Measurements from ENCODE around the gene RB1.
"Not testable (repeated sequence)": the region's sequence is repeated elsewhere in the genome, so short reads cannot be mapped to it uniquely, and the experiment has no call there.

Gene RB1

GRCh38 chr13:48410199-48410598, 106.6 kb downstream of the RB1 start:
- DNase-seq (ENCODE audit: low spot score) = no peak

- no peak for DNase-seq (ENCODE audit: low spot score)
Observed at GRCh38 chr13:48411147-48411794, 107.7 kb downstream of the RB1 start.

- no peak for DNase-seq (ENCODE audit: low spot score)
Observed at GRCh38 chr13:48411841-48412531, 108.4 kb downstream of the RB1 start.

GRCh38 chr13:48412881-48413351, 109.4 kb downstream of the RB1 start, which contains the start of gene LPAR6:
TSS of gene LPAR6 (minus strand) at chr13:48413113. CDS start at chr13:48412423, 690 bp downstream.
- DNase-seq (ENCODE audit: low spot score) = peak; percentile 83

GRCh38 chr13:48414501-48414900, 111.0 kb downstream of the RB1 start:
- no peak for DNase-seq (ENCODE audit: low spot score)

- DNase-seq (ENCODE audit: low spot score) = no peak
Observed at GRCh38 chr13:48415516-48415915, 112.0 kb downstream of the RB1 start.

GRCh38 chr13:48422003-48422402, 118.5 kb downstream of the RB1 start:
- not testable (repeated sequence) for DNase-seq (ENCODE audit: low spot score)

- no peak for DNase-seq (ENCODE audit: low spot score)
Observed at GRCh38 chr13:48424212-48424611, 120.7 kb downstream of the RB1 start.

GRCh38 chr13:48426052-48426451, 122.5 kb downstream of the RB1 start:
- no peak for DNase-seq (ENCODE audit: low spot score)

GRCh38 chr13:48426755-48427298, 123.3 kb downstream of the RB1 start:
- not testable (repeated sequence) for DNase-seq (ENCODE audit: low spot score)

GRCh38 chr13:48429036-48429435, 125.5 kb downstream of the RB1 start:
- no peak for DNase-seq (ENCODE audit: low spot score)

GRCh38 chr13:48429886-48430285, 126.3 kb downstream of the RB1 start:
- no peak for DNase-seq (ENCODE audit: low spot score)

GRCh38 chr13:48431431-48431830, 127.9 kb downstream of the RB1 start:
- DNase-seq (ENCODE audit: low spot score) = no peak

GRCh38 chr13:48431987-48432615, 128.6 kb downstream of the RB1 start:
- DNase-seq (ENCODE audit: low spot score) = no peak

- no peak for DNase-seq (ENCODE audit: low spot score)
Observed at GRCh38 chr13:48434200-48434599, 130.6 kb downstream of the RB1 start.

- DNase-seq (ENCODE audit: low spot score) = peak; percentile 27
Observed at GRCh38 chr13:48436661-48437288, 133.2 kb downstream of the RB1 start.

GRCh38 chr13:48437371-48437770, 133.8 kb downstream of the RB1 start:
- DNase-seq (ENCODE audit: low spot score) = peak; percentile 53

- no peak for DNase-seq (ENCODE audit: low spot score)
Observed at GRCh38 chr13:48443442-48444208, 140.1 kb downstream of the RB1 start.

- peak; percentile 82 for DNase-seq (ENCODE audit: low spot score)
Observed at GRCh38 chr13:48446464-48446863, 142.9 kb downstream of the RB1 start.

GRCh38 chr13:48448285-48448958, 144.9 kb downstream of the RB1 start:
- no peak for DNase-seq (ENCODE audit: low spot score)
